GM21529 (cell line): ENCODE results near the gene GSTM5.
"Not testable (repeated sequence)": the region's sequence is repeated elsewhere in the genome, so short reads cannot be mapped to it uniquely, and the experiment has no call there.

Experiments used
- ATAC-seq: cut with Tn5 transposase; IDR thresholded peaks from one replicate; pipeline ENCODE4 v1.9.1; 2021; ENCODE audit not compliant: unreplicated experiment

Gene GSTM5

DNA sequence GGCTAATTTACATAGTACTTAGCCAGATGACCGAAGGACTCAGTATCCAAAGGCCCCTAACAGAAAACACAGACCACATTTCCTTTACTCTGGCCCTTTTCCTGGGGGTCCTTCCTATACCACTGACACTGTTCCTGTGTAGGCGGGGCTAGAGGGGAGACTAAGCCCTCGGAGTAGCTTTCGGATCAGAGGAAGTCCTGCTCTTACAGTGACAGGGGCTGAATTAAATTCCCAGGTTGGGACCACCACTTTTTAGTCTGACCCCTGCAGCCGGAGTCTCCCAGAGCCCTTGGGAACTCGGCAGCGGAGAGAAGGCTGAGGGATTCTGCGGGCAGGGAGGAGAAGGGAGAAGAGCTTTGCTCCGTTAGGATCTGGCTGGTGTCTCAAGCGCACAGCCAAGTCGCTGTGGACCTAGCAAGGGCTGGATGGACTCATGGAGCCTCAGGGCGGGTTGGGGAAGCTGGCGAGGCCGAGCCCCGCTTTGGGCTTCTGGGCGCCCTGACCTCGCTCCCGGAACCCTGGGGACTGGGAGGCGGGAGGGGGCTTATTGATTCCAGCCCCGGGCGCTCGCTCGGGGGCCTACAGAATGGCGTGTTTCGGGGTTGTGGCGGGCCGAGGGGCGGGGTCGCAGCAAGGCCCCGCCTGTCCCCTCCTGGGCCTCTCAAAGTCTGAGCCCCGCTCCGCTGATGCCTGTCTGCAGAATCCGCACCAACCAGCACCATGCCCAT, at the start of gene GSTM5:
Gene GSTM5, plus strand, starts transcription at position 659 of the 728 bp plus-strand sequence. Its CDS starts 62 bp downstream, at position 721.
- not testable (repeated sequence) for ATAC-seq

DNA sequence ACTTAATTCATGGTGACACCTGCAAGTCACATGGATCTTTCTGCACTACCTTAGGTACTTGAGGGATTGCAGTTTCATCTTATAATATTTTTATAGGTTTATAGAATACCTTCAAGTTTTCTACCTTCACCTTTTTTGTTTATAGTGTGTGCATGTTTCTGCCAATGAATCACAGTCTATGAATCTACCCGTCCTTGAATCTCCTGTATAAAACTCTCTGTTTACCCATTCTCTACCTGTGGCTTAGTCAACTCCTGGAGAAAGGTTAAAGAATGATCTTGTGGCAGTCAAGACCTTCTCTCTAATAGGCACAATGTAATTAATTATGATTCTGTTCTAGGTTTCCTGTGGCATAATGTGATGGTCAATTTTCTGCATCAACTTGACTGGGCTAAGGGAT, 47.4 kb upstream of the GSTM5 start:
- no peak for ATAC-seq

DNA sequence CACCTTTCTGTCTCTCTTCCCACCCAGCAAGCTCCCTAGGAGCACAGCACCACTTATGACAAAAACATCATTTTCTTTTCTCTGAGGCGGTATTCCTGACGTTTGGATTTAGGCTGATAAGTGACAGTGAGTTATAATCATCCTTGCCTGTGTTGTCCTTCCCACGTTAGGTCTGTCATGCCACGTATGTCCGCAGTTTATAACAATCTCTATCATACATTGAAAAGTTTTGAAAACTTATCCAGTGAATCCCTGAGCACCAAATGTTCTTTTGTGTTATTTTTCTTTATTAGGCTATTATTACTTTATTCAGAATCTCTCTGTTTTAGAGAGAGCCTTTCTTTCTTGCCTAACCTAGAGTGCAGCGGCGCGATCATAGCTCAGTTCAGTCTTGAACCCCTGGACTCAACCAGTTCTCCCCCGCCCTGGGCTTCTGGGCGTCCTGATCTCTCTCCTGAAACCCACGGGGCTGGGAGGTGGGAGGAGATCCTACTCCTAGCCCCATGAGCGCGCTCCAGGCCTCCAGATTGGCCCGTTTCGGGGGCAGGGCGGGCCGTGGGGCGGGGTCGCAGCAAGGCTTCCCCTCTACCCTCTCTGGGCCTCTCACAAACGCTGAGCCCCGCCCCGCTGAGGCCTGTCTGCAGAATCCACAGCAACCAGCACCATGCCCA, 44.5 kb upstream of the GSTM5 start, which contains the start of gene GSTM2:
Gene GSTM2, plus strand, starts transcription at position 606 of the 671 bp plus-strand sequence. Its CDS starts 59 bp downstream, at position 665.
- ATAC-seq = peak; percentile 94

DNA sequence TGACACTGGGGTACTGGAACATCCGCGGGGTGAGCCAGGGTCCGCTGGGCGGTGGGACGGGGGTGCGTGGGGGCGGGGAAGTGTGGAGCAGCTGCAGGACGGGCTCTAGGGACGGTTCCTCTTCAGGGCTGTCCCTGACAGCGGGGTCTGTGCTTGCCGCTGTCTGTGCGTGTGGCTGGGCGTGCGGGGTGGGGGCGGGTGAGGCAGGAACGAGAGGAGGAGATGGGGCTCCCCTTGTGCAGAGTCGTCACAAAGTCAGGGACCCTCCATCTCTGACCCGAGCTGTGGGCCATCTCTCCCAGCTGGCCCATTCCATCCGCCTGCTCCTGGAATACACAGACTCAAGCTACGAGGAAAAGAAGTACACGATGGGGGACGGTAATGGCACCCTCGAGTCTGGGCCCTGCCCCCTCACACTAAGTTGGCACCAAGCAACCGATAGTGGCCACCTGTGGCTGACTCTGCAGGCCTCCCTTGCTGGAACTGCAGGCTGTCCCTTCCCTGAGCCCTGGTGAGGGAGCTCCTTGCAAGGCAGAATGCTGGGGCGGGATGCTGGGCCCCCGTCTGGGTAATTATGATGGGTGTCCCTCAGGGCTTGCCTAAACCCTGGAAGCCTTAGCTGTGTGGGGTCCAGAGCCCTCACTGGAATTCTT, 43.8 kb upstream of the GSTM5 start:
- no peak for ATAC-seq

DNA sequence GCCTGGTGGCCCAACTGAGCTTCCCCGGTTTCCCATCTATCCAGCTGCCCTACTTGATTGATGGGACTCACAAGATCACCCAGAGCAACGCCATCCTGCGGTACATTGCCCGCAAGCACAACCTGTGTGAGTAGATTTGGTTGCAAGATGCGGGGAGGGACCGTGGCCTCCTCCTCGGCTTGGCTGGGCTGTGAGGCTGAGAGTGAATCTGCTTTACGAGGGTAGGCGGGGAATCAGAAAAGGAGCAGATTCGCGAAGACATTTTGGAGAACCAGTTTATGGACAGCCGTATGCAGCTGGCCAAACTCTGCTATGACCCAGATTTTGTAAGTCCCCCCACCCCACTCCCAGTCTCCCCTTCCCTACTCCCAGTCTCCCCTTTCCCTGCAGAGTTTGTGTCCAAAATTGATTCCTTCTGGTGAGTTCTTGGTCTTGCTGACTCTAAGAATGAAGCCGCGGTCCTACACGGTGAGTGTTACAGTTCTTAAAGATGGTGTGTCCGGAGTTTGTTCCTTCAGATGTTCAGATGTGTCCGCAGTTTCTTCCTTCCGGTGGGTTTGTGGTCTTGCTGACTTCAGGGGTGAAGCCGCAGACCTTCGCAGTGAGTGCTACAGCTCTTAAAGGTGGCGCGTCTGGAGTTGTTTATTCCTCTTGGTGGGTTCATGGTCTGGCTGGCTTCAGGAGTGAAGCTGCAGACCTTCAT, 42.7 kb upstream of the GSTM5 start:
- no peak for ATAC-seq

DNA sequence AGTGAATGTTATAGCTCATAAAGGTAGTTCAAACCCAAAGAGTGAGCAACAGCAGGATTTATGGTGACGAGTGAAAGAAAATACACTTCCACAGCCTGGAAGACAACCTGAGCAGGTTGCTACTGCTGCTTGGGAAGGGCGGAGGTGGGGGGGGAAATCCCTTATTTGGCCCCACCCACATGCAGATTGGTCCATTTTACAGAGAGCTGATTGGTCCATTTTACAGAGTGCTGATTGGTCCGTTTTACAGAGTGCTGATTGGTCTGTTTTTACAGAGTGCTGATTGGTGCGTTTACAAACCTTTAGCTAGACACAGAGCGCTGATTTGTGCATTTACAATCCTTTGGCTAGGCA, 42.1 kb upstream of the GSTM5 start:
- not testable (repeated sequence) for ATAC-seq

DNA sequence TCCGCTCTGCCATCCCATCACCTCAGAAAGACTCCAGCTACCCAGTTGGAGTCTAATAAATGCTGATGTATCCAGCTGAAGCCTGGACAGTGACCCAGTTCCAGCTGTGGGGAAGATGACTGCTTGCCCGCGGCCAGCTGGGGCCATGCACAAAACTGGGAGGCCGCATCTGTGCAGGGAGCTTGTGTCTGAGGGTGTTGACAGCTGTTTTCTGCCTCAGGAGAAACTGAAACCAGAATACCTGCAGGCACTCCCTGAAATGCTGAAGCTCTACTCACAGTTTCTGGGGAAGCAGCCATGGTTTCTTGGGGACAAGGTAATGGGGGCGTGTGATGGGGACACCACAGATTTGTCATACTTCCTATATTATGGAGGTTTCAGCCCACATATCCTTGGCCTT, 41.0 kb upstream of the GSTM5 start:
- no peak for ATAC-seq

DNA sequence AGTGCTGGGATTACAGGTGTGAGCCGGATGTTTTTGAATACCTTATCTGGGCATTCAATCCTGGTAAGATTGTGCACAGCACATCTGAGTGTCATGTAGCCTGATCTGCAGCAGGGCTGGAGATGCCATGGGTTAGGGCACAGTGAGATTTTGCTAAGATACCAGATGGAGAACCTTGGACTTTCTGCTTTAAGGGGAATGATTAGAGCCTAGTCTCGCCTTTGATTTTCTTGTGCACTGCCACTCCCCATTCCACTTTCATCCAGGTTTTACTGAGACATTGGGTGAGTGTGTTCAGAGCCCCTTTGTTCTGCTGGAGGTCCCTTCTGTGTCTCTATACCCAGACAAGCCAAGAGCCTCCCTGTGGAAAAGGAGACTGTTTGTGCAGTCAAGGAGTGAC, 38.2 kb upstream of the GSTM5 start:
- ATAC-seq = not testable (repeated sequence)

DNA sequence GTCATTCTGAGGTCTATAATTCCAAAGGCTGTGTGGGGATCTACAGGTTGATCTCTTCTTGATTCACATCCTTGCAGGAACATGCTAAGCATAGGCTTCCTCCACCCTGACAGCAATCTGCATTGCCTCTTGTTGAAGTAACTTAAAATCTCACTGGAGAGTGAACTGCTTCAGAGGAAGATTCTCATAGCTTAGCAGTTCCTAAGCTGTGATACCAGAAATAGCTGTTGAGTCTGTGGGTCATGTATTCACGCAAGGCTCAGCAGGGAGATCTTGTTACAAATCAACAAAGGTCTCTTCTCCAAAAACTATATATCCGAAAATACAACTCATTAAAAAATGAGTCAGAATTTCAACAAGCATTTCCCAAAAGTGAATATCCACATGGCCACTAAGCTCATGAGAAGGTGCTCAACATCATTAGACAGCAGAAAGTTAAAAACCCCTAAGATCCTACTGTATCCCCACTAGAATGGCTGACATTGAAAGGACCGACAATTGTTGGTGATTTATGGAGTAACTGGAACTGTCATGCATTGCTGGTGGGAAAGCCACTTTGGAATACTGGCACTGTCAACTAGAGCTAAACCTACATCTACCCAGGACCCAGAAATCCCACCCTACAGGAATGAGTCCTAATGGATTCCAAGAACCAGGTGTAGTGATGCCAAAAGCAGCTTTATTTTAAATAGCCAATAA, 35.2 kb upstream of the GSTM5 start:
- ATAC-seq = not testable (repeated sequence)

DNA sequence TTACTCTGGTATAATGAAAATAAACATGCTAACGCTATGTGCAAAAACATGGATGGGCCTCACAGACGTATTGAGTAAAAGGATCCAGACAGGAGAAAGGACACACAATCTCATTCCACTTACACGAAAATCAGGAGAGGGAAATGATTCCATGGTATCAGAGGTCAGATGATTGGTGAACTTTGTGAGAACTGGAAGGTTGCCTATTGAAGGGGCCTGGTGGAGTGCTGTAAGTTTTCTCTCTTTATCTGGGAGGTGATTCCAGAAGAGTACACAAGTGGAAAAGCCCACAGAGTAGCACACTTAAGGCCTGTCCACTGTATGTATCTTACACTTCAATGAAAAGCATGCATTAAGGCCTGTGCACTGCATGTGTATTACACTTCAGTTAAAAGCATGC, 34.6 kb upstream of the GSTM5 start:
- no peak for ATAC-seq

DNA sequence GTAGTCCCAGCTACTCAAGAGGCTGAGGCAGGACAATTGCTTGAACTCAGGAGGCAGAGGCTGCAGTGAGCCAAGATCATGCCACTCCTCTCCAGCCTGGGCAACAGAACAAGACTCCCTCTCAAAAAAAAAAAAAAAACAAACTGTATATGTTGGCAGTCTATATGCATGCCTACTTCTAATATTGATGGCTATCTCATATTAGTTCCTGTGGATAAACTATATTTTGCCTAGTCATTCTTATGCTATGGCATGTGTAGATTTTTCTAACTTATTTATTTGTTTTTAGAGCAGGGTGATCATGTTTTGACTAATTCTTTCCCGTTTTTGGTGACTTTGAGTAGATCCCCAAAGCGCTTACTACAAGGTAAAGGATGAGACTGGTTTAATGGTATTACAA, 33.4 kb upstream of the GSTM5 start:
- ATAC-seq = not testable (repeated sequence)

DNA sequence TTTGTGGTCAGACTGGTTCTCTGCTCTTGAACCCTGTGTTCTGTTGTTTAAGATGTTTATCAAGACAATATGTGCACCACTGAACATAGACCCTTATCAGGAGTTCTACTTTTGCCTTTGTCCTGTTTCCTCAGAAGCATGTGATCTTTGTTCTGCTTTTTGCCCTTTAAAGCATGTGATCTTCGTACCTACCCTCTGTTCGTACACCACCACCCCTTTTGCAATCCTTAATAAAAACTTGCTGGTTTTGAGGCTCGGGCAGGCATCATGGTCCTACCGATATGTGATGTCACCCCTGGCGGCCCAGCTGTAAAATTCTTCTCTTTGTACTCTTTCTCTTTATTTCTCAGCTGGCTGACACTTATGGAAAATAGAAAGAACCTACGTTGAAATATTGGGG, 27.3 kb upstream of the GSTM5 start:
- not testable (repeated sequence) for ATAC-seq

DNA sequence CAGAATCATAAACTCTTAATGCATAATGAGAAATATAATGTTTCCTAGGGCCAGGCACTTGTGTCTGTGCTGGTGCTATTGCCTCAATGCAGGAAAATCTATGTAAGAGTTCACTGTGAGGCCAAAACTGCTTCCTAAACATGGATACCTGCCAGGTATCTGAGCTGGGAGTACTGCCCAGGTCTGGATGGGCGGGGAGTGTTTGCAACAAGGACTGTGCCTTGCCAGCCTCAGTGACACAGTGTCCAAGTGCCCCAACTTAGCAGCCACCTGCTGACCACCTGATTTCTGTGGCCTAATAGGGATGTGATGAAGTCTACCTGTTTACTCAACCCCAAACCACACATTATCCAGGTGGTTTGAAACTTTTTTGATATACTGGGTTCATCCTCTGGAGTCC, 26.7 kb upstream of the GSTM5 start:
- not testable (repeated sequence) for ATAC-seq

DNA sequence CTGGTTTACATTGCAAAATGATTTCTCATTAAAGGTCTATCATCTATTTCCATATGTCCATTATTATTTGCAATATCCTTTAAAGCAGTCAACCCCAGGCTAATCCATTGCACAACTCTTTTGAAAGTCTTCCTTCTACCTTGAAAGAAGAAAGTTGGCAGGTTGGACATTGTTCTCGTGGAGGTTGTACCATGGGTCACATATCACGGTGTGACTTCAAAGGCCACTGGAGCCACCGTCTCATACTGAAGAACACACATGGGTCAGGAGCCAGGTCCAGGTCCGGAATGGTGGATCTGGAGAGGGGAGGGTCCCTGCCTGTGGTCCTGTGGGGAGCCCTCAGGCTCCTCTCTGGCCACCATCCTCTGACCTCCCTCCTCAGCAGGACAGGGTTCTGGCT, 26.2 kb upstream of the GSTM5 start:
- not testable (repeated sequence) for ATAC-seq

DNA sequence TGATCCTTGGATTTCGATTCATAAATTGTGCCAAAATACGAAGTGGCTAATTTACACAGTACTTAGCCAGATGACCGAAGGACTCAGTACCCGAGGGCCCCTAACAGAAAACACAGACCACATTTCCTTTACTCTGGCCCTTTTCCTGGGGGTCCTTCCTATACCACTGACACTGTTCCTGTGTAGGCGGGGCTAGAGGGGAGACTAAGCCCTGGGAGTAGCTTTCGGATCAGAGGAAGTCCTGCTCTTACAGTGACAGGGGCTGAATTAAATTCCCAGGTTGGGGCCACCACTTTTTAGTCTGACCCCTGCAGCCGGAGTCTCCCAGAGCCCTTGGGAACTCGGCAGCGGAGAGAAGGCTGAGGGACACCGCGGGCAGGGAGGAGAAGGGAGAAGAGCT, 24.9 kb upstream of the GSTM5 start:
- peak; percentile 16 for ATAC-seq

DNA sequence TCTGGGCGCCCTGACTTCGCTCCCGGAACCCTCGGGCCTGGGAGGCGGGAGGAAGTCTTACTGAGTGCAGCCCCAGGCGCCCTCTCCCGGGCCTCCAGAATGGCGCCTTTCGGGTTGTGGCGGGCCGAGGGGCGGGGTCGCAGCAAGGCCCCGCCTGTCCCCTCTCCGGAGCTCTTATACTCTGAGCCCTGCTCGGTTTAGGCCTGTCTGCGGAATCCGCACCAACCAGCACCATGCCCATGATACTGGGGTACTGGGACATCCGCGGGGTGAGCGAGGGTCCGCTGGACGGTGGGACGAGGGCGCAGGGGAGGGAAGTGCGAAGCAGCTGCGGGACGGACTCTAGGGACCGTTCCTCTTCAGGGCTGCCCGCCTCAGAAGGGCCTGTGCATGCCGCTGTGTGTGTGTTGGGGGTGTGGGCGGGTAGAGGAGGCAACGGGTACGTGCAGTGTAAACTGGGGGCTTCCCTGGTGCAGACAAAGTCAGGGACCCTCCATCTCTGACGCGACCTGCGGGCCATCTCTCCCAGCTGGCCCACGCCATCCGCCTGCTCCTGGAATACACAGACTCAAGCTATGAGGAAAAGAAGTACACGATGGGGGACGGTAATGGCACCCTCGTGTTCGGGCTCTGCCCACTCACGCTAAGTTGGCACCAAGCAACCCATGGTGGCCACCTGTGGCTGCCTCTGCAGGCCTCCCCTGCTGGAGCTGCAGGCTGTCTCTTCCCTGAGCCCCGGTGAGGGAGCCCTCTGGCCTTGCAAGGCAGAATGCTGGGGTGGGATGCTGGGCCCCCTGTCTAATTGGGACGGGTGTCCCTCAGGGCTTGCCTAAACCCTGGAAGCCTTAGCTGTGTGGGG, 24.2 kb upstream of the GSTM5 start, which contains the start of gene GSTM1:
Gene GSTM1, plus strand, starts transcription at position 177 of the 859 bp plus-strand sequence. Its CDS starts 57 bp downstream, at position 234.
- ATAC-seq = peak; percentile 94

DNA sequence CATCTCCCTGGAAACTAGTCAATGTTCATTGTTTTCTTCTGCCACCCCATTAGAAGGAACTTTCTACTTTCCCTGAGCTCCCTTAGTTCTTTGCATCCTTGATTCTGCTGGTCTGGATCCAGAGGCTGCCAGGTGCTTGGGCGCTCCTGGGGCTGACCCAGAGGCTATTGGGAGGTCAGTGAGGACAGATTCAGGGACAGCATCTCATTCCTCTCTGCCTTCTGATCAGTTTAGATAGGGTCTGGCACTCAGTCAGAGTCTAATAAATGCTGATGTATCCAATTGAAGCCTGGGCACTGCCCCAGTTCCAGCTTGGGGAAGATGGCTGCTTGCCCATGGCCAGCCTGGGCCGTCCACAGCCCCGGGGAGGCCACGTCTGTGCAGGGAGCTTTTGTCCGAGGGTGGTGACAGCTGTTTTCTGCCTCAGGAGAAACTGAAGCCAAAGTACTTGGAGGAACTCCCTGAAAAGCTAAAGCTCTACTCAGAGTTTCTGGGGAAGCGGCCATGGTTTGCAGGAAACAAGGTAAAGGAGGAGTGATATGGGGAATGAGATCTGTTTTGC, 22.1 kb upstream of the GSTM5 start:
- no peak for ATAC-seq

DNA sequence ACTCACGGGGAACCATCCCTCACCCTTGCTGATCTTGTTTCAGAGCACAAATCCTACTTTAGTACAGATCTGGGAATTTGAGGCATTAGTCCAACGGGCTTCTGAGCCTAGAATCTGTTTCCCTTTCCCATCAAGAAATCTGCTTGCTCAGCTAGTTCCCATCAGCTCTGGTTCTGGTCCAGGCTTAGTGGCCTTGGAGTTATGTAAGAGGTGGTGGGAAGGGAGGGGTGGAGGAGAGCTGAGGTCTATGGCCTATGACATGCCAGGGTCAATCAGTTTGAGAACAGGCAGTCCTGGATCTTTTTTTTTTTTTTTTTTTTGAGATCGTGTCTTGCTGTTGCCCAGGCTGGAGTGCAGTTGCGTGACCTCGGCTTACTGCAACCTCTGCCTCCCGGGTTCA, 20.3 kb upstream of the GSTM5 start:
- no peak for ATAC-seq

DNA sequence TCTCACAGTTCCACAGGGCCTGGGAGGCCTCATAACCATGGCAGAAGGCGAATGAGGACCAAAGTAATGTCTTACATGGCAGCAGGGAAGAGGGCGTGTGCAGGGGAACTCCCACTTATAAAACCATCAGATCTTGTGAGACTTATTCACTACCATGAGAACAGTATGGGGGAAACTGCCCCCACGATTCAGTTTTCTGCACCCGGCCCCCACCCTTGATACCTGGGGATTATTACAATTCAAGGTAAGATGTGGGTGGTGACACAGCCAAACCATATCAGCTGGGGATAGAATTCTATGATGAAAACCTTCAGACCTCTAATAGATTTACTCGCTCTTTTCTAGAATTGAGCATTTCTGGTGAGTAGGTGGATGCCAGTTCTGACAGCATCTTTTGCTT, 17.7 kb upstream of the GSTM5 start:
- not testable (repeated sequence) for ATAC-seq
